HG03108 (cell line): ENCODE results near the gene MCUR1.

ENCODE experiments used
- ATAC-seq: cut with Tn5 transposase; IDR thresholded peaks from one replicate; pipeline ENCODE4 v1.9.1; 2021; ENCODE audit warnings: moderate library complexity; ENCODE audit not compliant: unreplicated experiment

The MCUR1 gene

DNA sequence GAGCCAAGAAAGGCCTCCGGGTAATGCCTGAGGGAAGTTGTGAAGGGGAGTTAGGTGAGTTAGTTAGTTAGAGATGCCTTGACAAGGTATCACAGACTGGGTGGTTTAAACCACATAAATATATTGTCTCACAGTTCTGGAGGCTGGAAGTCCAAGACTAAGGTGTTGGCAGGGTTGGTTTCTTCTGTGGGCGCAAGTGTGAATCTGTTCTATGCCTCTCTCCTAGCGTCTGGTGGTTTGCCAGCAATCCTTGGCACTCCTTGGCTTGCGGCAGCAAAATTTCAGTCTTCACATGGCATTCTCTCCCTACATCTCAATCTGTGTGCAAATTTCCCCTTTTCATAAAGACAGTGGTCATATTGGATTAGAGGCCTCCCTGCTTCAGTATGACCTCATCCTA lies 73.0 kb downstream of the MCUR1 start:
- ATAC-seq: no peak
